Stomach (tissue), 4 donors: ENCODE results near the gene TNK1.

Experiments used
- CTCF ChIP-seq, 7 experiments: fragments of 450-650 bp in 4 of 7; fragments of 200-600 bp in 3 of 7; sonication (generic) in 3 of 7; IDR thresholded peaks; one replicate each; pipeline ENCODE4 v1.5.1; 2016 to 2019; ENCODE audit warnings: antibody characterized with exemption in 7 of 7, control low read depth in 2 of 7, mild to moderate bottlenecking in 1 of 7
- EP300 ChIP-seq: sonication (generic); formaldehyde crosslinking; IDR thresholded peaks from one replicate; pipeline ENCODE4 v1.6.1; 2017; ENCODE audit warnings: antibody characterized with exemption
- POLR2A ChIP-seq, 4 donors: fragments of 450-650 bp; IDR thresholded peaks; one replicate each; pipeline ENCODE4 v1.6.1; 2016; ENCODE audit warnings: antibody characterized with exemption in 4 of 4, control low read depth in 2 of 4, mild to moderate bottlenecking in 1 of 4, moderate library complexity in 1 of 4
- POLR2AphosphoS5 ChIP-seq, 3 donors: sonication (generic); formaldehyde crosslinking; IDR thresholded peaks; one replicate each; pipeline ENCODE4 v1.6.1; 2016; ENCODE audit warnings: antibody characterized with exemption in 3 of 3

GRCh38 chr17:7370853-7371252, 10.0 kb upstream of the TNK1 start:
- TF ChIP-seq POLR2A (IDR thresholded peaks at IDR 0.05) (no peak), POLR2AphosphoS5 (IDR thresholded peaks at IDR 0.05) (no peak), CTCF (IDR thresholded peaks at IDR 0.05) (no peak), EP300 (no peak)
